Stimulated activated naive CD8-positive, alpha-beta T cell treated with anti-CD3 and anti-CD28 coated beads, Interleukin-15, Interleukin-2, amounts not matched to agents 100 ng/mL and 50 ng/mL, for 24 hours (primary cell): ENCODE data around the gene PPFIA3.
A peak's percentile ranks its signal among the peaks of the same experiment; 100 is the strongest.

Experiments
- H3K27ac Mint-ChIP-seq: one replicate; pipeline ENCODE4 v1.8.0; 2021; ENCODE audit warnings: mild to moderate bottlenecking, mixed read lengths
- H3K27me3 Mint-ChIP-seq: one replicate; pipeline ENCODE4 v1.8.0; 2021; ENCODE audit warnings: mixed read lengths
- H3K36me3 Mint-ChIP-seq: one replicate; pipeline ENCODE4 v1.8.0; 2021; ENCODE audit warnings: low read depth, mixed read lengths
- H3K4me1 Mint-ChIP-seq: one replicate; pipeline ENCODE4 v1.8.0; 2021; ENCODE audit warnings: low read depth, mixed read lengths
- H3K4me3 Mint-ChIP-seq: one replicate; pipeline ENCODE4 v1.8.0; 2021; ENCODE audit warnings: mild to moderate bottlenecking, mixed read lengths
- H3K9me3 Mint-ChIP-seq: one replicate; pipeline ENCODE4 v1.8.0; 2021; ENCODE audit warnings: mixed read lengths

The PPFIA3 gene

DNA sequence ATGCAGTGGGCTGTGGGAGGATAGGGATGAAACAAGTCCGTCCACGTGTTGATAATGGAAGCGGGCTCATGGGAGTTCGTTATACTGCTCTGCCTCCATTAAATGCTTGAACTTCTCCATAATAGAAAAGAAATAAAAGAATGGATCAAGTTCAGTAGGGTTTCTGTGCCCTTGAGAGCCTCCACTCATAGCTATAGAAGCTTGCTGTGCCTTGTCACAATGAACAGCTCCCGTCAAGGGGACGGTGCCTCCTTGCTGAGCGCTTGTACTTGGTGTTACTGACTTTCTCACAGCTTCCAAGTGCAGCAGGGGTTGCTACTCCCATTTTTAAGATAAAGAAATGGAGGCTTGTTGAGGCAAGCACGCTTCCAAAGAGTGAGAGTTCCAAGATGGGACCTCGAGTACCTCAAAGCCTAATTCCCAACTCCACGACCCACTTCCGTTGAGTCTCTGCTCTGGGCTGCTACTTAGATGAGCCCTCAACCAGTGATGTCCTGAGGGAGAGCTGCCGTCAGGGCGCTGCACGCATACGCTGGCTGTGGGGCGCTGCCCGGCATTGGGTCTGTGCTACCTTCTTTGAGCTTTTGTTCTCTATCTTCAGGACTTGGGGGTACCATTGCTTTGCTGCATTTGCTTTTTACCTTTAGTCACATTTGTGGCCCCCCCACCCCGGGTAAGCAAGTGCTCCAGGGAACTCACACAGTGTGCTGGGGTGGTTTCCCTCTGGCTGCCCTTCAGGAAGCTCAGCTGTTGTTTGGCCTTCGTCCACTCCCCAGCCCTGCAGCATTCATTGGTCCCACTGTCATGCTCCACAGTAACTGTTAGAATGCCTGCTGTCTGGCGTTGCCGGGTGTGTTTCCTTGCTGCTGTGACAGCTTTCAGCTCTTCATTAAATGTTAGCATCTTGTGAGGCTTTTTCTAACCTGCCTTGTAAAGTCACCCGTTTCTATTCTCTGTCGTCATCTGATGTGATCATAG is 24.6 kb upstream of the PPFIA3 start:
- peaks cover 71% of the 10 kb centered on the region for H3K36me3 Mint-ChIP-seq
- H3K9me3 Mint-ChIP-seq = no peaks in the 10 kb centered on the region
- peaks cover 20% of the 10 kb centered on the region for H3K4me1 Mint-ChIP-seq
- no peaks in the 10 kb centered on the region for H3K27me3 Mint-ChIP-seq
- H3K4me3 Mint-ChIP-seq = no peak overlapping the region
- peak overlapping the region; percentile 21 for H3K27ac Mint-ChIP-seq

DNA sequence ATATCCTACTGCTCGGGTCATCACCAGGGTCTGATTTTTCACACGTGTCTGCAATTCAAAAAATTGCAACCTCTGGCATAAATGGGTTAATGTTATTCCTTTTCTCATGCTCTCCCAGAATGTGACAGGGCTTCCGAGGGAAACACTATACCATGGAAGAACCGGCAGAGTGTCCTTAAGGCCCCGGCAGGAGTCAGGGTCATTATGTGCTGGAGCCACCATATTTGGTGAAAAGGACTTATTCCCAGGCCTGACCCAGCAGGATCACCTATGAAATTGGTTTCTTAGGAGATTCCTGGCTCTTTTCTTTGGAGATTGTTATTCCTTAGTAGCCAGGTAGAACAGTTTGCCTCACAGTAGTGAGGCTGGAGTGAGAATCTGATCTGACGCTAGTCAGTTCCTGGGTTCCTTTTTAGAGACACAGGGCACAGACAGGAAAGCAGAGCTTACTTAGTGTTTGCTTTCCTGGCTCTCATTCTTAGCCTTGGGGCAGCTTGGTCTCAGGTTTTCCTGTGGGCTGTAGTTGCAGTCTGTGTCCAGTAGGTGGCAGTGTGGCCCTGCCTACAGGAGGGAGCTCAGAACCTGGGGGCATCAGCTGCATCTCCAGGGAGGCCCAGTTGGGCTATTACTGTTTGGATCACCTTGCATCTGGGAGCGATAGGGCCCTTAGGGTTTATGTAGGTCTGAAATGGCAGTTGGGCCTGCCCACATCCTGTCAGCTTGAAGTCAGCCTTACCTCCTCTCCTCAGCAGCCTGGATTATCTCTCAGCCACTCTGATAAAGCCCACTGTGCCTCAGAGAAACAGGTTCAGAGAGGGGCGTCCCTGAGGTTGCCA is 21.7 kb upstream of the PPFIA3 start:
- no peaks in the 10 kb centered on the region for H3K27me3 Mint-ChIP-seq
- peaks cover 66% of the 10 kb centered on the region for H3K36me3 Mint-ChIP-seq
- no peak overlapping the region for H3K27ac Mint-ChIP-seq
- no peaks in the 10 kb centered on the region for H3K4me1 Mint-ChIP-seq
- no peak overlapping the region for H3K4me3 Mint-ChIP-seq
- no peaks in the 10 kb centered on the region for H3K9me3 Mint-ChIP-seq

DNA sequence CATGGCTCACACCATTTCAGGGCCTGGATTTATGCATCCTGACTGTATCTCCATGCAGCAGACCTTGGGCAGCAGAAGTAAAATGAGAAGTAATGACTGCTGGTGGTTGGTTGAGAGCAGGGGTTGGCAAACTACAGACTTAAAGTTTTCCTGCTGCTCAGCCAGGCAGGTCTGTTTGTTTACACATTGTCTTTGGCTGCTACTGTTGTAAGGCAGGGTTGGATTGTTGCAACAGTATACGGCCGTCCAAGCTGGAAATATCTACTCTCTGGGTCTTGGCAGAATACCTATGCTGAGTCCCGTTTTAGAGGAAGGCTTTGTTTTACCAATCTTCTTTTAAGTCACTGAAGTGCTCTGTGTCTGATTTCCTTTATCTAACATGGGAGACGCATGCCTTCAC is 20.5 kb upstream of the PPFIA3 start:
- peaks cover 62% of the 10 kb centered on the region for H3K36me3 Mint-ChIP-seq

DNA sequence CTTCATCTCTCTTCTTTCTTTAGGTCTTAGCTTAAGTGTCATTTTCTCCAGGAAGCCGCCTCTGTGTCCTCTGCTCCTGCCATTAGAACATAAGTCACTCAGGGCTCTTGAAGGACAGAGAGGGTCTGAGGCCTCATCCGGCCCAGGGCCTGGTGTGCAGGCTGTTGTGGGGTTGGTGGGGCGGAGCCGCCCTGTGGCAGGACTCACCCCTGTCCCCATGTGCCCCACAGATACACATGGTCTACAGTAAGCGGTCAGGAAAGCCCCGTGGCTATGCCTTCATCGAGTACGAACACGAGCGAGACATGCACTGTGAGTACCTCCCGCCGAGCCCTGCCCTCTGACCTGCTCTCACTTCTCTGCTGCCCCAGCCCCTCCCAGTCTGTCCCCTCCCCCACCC is 18.2 kb upstream of the PPFIA3 start:
- Mint-ChIP-seq H3K4me3 (no peak overlapping the region), H3K4me1 (no peaks in the 10 kb centered on the region), H3K27me3 (no peaks in the 10 kb centered on the region), H3K9me3 (no peaks in the 10 kb centered on the region), H3K36me3 (peaks cover 51% of the 10 kb centered on the region), H3K27ac (peak overlapping the region; percentile 5)

More for the DNA sequence above, 20.5 kb upstream of the PPFIA3 start:
- Mint-ChIP-seq H3K27ac (no peak overlapping the region), H3K4me1 (no peaks in the 10 kb centered on the region), H3K4me3 (no peak overlapping the region), H3K27me3 (no peaks in the 10 kb centered on the region), H3K9me3 (no peaks in the 10 kb centered on the region)

DNA sequence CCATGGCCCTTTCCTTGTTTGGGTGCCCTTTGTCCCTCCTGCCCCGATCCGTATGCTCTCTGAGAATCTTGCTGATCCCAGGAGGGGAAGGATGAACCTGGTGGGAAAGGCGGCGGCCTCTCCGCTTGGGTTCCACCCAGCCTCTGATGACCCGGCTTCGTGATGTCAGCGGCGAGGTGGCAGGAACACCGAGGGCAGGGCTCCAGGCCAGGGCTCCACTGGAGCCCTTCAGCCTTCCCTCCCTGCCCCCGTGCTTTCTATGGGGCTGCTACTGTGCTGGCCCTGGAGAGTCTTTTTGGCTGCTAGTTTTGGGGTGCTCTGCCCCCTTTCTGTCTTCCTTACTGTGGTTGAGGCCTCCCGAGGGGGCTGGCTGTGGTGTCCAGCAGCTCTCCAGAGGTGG is 17.0 kb upstream of the PPFIA3 start:
- no peaks in the 10 kb centered on the region for H3K27me3 Mint-ChIP-seq
- no peak overlapping the region for H3K27ac Mint-ChIP-seq
- H3K9me3 Mint-ChIP-seq = no peaks in the 10 kb centered on the region
- H3K4me1 Mint-ChIP-seq = no peaks in the 10 kb centered on the region
- H3K4me3 Mint-ChIP-seq = no peak overlapping the region
- peaks cover 59% of the 10 kb centered on the region for H3K36me3 Mint-ChIP-seq

DNA sequence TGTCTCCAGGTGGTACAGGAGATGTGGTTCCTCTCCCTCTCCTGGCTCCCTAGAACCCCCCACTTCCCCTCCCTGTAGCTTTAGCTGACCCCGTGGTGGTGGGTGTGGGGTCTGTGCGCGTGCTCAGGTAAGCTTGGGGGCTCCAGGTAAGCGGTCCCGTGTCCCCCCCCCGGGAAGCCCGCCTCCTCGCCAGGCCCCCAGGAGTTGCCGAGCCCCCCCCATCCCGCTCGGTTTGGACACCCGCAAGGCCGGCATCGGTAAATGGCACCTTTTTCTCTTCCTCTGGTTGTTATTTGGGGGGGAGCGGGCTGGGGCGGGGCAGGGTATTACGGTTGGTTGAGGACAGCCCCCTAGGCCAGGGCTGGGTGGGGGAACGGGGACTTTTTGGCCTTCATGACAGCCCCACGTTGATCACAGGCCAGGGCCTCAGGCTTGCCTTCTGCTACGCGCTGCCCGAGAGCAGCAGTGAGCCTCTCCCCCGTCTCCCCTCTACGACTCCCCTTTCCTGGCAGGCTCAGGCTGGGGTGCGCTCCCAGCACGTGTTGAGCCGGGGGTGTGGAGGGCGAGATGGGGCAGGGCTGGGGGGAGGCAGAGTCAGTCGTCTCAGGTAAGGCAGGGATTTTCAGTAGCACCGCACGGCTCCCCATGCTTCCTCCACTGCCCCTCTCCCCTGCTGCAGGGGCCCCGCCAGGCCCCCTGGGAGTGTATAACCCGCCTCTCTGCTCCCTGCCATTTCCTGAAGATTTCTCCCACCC is 15.8 kb upstream of the PPFIA3 start:
- Mint-ChIP-seq H3K36me3 (peaks cover 53% of the 10 kb centered on the region), H3K27me3 (no peaks in the 10 kb centered on the region)

DNA sequence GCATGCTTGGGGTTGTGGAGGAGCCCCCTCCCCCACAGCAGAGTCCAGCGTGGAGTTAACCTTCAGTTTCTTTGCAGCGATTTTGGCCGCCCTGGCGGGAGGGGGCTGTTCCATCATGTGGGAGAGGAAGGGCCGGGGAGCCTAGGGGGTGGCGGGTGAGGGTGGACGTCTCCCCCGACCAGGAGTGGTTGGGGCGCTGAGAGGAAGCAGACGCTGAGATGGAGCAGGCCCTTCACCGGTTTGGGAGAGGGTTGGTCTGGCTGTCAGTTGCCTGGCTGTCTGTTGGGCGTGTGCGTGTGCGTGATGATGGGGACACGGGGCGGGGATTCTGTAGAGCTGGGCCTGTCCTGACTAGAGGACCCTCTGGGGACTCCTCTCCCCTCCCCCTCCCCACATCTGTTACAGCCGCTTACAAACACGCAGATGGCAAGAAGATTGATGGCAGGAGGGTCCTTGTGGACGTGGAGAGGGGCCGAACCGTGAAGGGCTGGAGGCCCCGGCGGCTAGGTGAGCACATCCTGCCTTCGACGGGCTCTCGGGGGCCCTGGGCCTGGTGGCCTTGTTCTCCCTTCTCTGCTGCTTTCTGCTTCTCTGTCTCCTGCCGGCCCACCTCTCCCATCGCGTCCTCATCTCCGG is 15.0 kb upstream of the PPFIA3 start:
- H3K36me3 Mint-ChIP-seq = peaks cover 53% of the 10 kb centered on the region
- H3K27ac Mint-ChIP-seq = no peak overlapping the region
- H3K27me3 Mint-ChIP-seq = no peaks in the 10 kb centered on the region
- no peak overlapping the region for H3K4me3 Mint-ChIP-seq
- H3K9me3 Mint-ChIP-seq = no peaks in the 10 kb centered on the region
- H3K4me1 Mint-ChIP-seq = no peaks in the 10 kb centered on the region

More for the DNA sequence above, 15.8 kb upstream of the PPFIA3 start:
- H3K9me3 Mint-ChIP-seq = no peaks in the 10 kb centered on the region
- no peak overlapping the region for H3K4me3 Mint-ChIP-seq
- H3K27ac Mint-ChIP-seq = no peak overlapping the region
- H3K4me1 Mint-ChIP-seq = no peaks in the 10 kb centered on the region

DNA sequence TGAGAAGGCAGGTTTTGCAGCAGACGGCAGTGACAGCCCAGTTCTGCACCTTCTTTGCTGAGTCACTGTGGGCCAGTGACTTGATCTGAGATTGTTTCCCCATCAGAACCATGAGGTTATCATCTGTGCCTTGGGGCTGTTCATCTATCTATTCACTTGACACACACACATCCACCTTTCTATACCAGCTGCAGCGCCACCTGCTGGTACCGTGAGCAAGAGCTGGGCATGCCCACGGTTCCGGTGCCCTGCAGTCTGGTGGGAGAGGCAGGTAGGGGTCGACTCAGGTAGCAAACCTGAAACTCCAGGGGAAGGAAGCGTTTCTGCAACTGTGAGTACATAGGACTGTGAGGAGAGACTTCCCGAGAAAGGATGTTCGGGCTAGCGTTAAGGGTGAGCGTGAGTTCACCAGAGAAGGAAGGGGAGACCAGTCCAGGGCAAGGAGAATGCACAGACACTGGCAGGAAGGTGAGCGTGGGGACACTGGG is 12.7 kb upstream of the PPFIA3 start:
- no peak overlapping the region for H3K4me3 Mint-ChIP-seq
- no peaks in the 10 kb centered on the region for H3K27me3 Mint-ChIP-seq
- H3K9me3 Mint-ChIP-seq = no peaks in the 10 kb centered on the region
- peak overlapping the region; percentile 38 for H3K27ac Mint-ChIP-seq
- H3K36me3 Mint-ChIP-seq = peaks cover 40% of the 10 kb centered on the region
- no peaks in the 10 kb centered on the region for H3K4me1 Mint-ChIP-seq

DNA sequence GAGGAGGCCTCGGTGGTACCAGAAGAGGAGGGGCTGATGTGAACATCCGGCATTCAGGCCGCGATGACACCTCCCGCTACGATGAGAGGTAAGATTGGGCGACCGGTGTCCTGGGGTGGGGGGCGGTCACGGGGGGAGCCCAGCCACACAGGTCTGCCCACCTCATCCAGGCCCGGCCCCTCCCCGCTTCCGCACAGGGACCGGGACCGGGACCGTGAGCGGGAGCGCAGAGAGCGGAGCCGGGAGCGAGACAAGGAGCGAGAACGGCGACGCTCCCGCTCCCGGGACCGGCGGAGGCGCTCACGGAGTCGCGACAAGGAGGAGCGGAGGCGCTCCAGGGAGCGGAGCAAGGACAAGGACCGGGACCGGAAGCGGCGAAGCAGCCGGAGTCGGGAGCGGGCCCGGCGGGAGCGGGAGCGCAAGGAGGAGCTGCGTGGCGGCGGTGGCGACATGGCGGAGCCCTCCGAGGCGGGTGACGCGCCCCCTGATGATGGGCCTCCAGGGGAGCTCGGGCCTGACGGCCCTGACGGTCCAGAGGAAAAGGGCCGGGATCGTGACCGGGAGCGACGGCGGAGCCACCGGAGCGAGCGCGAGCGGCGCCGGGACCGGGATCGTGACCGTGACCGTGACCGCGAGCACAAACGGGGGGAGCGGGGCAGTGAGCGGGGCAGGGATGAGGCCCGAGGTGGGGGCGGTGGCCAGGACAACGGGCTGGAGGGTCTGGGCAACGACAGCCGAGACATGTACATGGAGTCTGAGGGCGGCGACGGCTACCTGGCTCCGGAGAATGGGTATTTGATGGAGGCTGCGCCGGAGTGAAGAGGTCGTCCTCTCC is 11.5 kb upstream of the PPFIA3 start:
- Mint-ChIP-seq H3K4me3 (no peak overlapping the region), H3K9me3 (no peaks in the 10 kb centered on the region), H3K4me1 (no peaks in the 10 kb centered on the region), H3K27me3 (no peaks in the 10 kb centered on the region), H3K36me3 (peaks cover 36% of the 10 kb centered on the region), H3K27ac (no peak overlapping the region)

DNA sequence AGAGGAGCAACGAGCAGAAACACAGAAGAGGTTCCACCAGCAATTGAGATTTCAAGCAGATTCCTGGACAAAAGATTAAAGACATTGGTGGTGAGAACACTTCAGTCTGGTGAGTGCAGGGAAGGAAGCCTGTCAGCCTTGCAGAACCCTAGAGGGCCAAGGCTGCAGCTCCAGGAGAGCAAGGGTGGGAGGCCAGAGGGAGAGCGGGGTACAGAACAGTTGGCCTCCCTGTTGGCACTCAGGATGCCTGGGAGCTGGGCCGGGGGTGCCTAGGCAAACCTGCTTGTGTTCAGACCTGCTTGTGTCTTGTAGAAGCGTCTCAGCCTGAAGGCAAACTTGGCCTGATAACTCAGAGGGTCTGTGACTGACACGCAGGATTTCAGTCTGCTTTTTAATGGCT is 10.3 kb upstream of the PPFIA3 start:
- H3K9me3 Mint-ChIP-seq = no peaks in the 10 kb centered on the region
- no peak overlapping the region for H3K4me3 Mint-ChIP-seq
- no peak overlapping the region for H3K27ac Mint-ChIP-seq
- H3K4me1 Mint-ChIP-seq = peaks cover 9% of the 10 kb centered on the region
- peaks cover 36% of the 10 kb centered on the region for H3K36me3 Mint-ChIP-seq
- H3K27me3 Mint-ChIP-seq = no peaks in the 10 kb centered on the region

DNA sequence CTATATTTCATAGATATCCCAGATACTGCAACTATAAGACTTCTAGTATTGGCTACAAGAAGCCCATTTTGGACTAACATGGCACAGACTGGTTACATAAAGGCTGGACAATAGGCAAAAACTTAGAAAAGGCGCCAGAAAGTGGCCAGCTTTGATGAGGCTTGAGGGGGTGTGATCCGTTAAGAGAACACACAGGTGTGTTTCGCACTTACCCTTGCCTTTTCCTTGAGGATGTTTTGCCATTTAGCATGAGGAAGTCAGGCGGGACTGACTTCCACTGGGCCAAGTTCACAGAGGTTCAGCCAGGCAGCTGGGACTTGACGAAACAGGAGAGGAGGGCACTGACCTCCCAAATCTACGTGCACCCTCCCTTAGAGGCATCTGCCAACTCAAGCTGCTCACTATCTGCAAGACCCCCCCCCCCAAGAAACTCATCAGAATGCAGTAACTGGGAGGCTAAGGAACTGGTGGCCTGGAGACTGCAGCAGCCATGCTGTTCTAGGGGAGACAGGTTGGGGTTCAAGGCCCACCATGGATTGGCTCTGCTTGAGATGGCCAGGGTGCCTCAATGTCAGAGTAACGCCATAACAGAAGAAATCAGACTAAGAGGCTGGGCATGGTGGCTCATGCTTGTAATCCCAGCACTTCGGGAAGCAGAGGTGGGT is 9.6 kb upstream of the PPFIA3 start:
- Mint-ChIP-seq H3K4me1 (peaks cover 9% of the 10 kb centered on the region), H3K27ac (no peak overlapping the region), H3K4me3 (no peak overlapping the region), H3K9me3 (no peaks in the 10 kb centered on the region), H3K27me3 (no peaks in the 10 kb centered on the region), H3K36me3 (peaks cover 34% of the 10 kb centered on the region)

DNA sequence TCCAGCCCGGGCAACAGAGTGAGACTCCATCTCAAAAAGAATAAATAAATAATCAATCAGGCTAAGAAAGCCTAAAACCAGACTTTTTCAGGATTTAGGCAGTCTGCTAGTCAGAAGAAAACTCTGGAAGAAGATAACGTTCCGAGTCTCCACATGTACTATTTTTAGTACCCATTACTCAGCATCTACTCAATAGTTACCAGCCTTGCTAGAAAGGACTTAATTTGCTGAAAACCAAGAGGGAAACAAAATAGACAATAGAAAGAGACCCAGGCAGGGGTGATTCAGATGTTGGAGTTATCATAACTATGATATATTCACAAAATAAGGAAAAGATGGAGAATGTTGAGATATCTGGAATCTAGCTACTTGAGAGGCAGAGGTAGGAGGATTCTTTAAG is 8.8 kb upstream of the PPFIA3 start:
- H3K27ac Mint-ChIP-seq = no peak overlapping the region
- peaks cover 13% of the 10 kb centered on the region for H3K4me1 Mint-ChIP-seq
- H3K9me3 Mint-ChIP-seq = no peaks in the 10 kb centered on the region
- no peak overlapping the region for H3K4me3 Mint-ChIP-seq
- H3K36me3 Mint-ChIP-seq = peaks cover 28% of the 10 kb centered on the region
- no peaks in the 10 kb centered on the region for H3K27me3 Mint-ChIP-seq
